Subcutaneous adipose tissue (tissue), 4 donors: ENCODE data around the gene EPAS1. TPM values are rescaled to one million over a fixed set of nuclear protein-coding genes. Genes with fewer than 3 reads are reported as not detected.

Source experiments
- small RNA-seq: library from RNA; depleted of rRNA; stranded (forward); fragments of <200 nt; gene quantifications from one replicate; pipeline ENCODE3, GENCODE V24; 2016
- total RNA-seq, 4 donors: library from RNA; depleted of rRNA; stranded (reverse); fragments of >200 nt; gene quantifications; one replicate each; pipeline ENCODE4 v1.1.0, GENCODE V29; 2016

EPAS1 gene
- total RNA-seq, 4 donors from 2014 or later = 168 to 1,000 (median 337) TPM

Small RNAs within 50 kb of the gene (small RNA-seq; reads per million reads assigned to genes)
- gene RF00017 = not detected

Other genes starting within 250 kb of the EPAS1 start
- not detected for gene TMEM247, start 182.2 kb downstream of the EPAS1 start, total RNA-seq
- 100 to 1,000 TPM; 228 to 411 (median 302) TPM for gene RHOQ, start 245.1 kb downstream of the EPAS1 start, total RNA-seq
- 10 to 100 TPM in 1 of 4 donors, 1 to 10 TPM in 3; 4.9 to 11.1 (median 7.2) TPM for gene ATP6V1E2, start 245.2 kb downstream of the EPAS1 start, total RNA-seq